BJ (cell line): ENCODE data around the gene CDC42EP4. TPM values are rescaled to one million over a fixed set of nuclear protein-coding genes. Genes with fewer than 3 reads are reported as not detected.
"Not testable (repeated sequence)": the region's sequence is repeated elsewhere in the genome, so short reads cannot be mapped to it uniquely, and the experiment has no call there.

Source experiments
- CTCF ChIA-PET: fragments of 350-600 bp; formaldehyde crosslinking; extraction: SDS; loops from one replicate; lab custom pipeline; 2021; ENCODE audit warnings: antibody characterized with exemption, inconsistent platforms; lab: Yijun Ruan, JAX
- POLR2A ChIA-PET: fragments of 300-600 bp; sonication (Branson Sonifier 250); formaldehyde crosslinking; extraction: SDS; loops from one replicate; lab custom pipeline; 2021; ENCODE audit warnings: antibody characterized with exemption; lab: Charles Lee
- DNase-seq: peaks from one replicate; pipeline ENCODE4 v3.0.0-alpha.2; 2011; ENCODE audit warnings: low read depth
- H3K27me3 ChIP-seq: 2 replicates; pipeline ENCODE4 v1.6.0; 2011; ENCODE audit warnings: low read length; ENCODE audit not compliant: control insufficient read depth, insufficient read depth
- H3K36me3 ChIP-seq: 2 replicates; pipeline ENCODE4 v1.5.1; 2011; ENCODE audit warnings: low read length; ENCODE audit not compliant: control insufficient read depth, insufficient read depth
- H3K4me3 ChIP-seq: 2 replicates; pipeline ENCODE4 v1.5.1; 2011; ENCODE audit warnings: low read depth, mild to moderate bottlenecking, control low read depth, low read length
- CTCF ChIP-seq: IDR thresholded peaks from 2 replicates; pipeline ENCODE4 v1.5.1; 2011; ENCODE audit warnings: low read depth, mild to moderate bottlenecking, control low read depth, inconsistent platforms, low read length, moderate library complexity; ENCODE audit not compliant: insufficient read depth
- polyA plus RNA-seq: library from polyadenylated mRNA; depleted of rRNA; stranded (reverse); fragments of >200 nt; gene quantifications from 2 replicates; pipeline ENCODE4 v1.2.3, GENCODE V29; 2011

The CDC42EP4 gene
- polyA plus RNA-seq, 1 experiment, result 28.0 TPM

- H3K27me3 ChIP-seq, result no peaks in the 10 kb centered on the region
- CTCF ChIA-PET, result interaction anchor here (0.9 to 5.9 kb wide), 3 partner anchors 11 to 104 kb away, joined by 3 to 32 read pairs (median 26); no protein-coding TSS in a partner anchor
- H3K36me3 ChIP-seq, result no peaks in the 10 kb centered on the region
- no peak overlapping the region for H3K4me3 ChIP-seq
- POLR2A ChIA-PET, result no interaction called here
- DNase-seq, result no peak
- TF ChIP-seq CTCF, result no peak
Observed at GRCh38 chr17:73266796-73267195, 45.0 kb downstream of the CDC42EP4 start.

GRCh38 chr17:73265646-73266640 lies 45.9 kb downstream of the CDC42EP4 start:
- no peaks in the 10 kb centered on the region for H3K36me3 ChIP-seq
- no peak for TF ChIP-seq CTCF
- no peak for DNase-seq
- H3K27me3 ChIP-seq, result no peaks in the 10 kb centered on the region
- ChIA-PET POLR2A (no interaction called here), CTCF (interaction anchor here (0.9 to 5.9 kb wide), 4 partner anchors 10 to 104 kb away, joined by 3 to 32 read pairs (median 14); no protein-coding TSS in a partner anchor)
- no peak overlapping the region for H3K4me3 ChIP-seq

- H3K36me3 ChIP-seq, H3K4me3 ChIP-seq, DNase-seq, POLR2A ChIA-PET, H3K27me3 ChIP-seq: not testable (repeated sequence)
- CTCF ChIA-PET, result interaction anchor here (5.9 kb wide), 1 partner anchor 9 kb away, joined by 32 read pairs; no protein-coding TSS in a partner anchor
Observed at GRCh38 chr17:73264448-73264847, 47.4 kb downstream of the CDC42EP4 start.

GRCh38 chr17:73262676-73263642 lies 48.8 kb downstream of the CDC42EP4 start:
- no peaks in the 10 kb centered on the region for H3K27me3 ChIP-seq
- H3K4me3 ChIP-seq, result no peak overlapping the region
- TF ChIP-seq CTCF, result no peak
- POLR2A ChIA-PET, result no interaction called here
- H3K36me3 ChIP-seq, result no peaks in the 10 kb centered on the region
- DNase-seq, result no peak
- CTCF ChIA-PET, result interaction anchor here (1.1 to 18.8 kb wide), 4 partner anchors 7 to 107 kb away, joined by 3 to 427 read pairs (median 18); no protein-coding TSS in a partner anchor

GRCh38 chr17:73261952-73262675 lies 49.7 kb downstream of the CDC42EP4 start:
- Histone ChIP-seq H3K4me3 (no peak overlapping the region), H3K27me3 (no peaks in the 10 kb centered on the region), H3K36me3 (no peaks in the 10 kb centered on the region)
- ChIA-PET POLR2A (no interaction called here), CTCF (interaction anchor here (0.5 to 18.8 kb wide), 4 partner anchors 15 to 171 kb away, joined by 3 to 427 read pairs (median 3); no protein-coding TSS in a partner anchor)
- TF ChIP-seq CTCF, result no peak
- DNase-seq, result no peak
